ENCODE measurements around the gene CTDSPL. TPM values are rescaled to one million over a fixed set of nuclear protein-coding genes. Genes with fewer than 3 reads are reported as not detected.
A peak's percentile ranks its signal among the peaks of the same experiment; 100 is the strongest.

Gene CTDSPL
- total RNA-seq, 1 experiment from 2014 or later = 6.1 TPM

GRCh38 chr3:37824090-37824953 lies 37.4 kb upstream of the CTDSPL start:
- DNase-seq = no peak
- Histone ChIP-seq H4K20me1 (ENCODE audit: low read length) (no peaks in the 10 kb centered on the region), H2AFZ (ENCODE audit: low read length) (no peak overlapping the region), H3K4me1 (ENCODE audit: insufficient read depth, low read length) (no peaks in the 10 kb centered on the region; the same call in 1 of the 2 replicates), H3F3A (ENCODE audit: low read length, unreplicated experiment) (no peaks in the 10 kb centered on the region), H3K36me3 (ENCODE audit: low read depth, low read length) (no peaks in the 10 kb centered on the region), H3K9me3 (ENCODE audit: low read length) (no peaks in the 10 kb centered on the region; the same call in 1 of the 2 replicates), H3K9me2 (replicated peaks; ENCODE audit: low read length) (no peaks in the 10 kb centered on the region), H3K4me3 (ENCODE audit: low read length) (no peak overlapping the region), H3K27ac (ENCODE audit: low read length) (no peak overlapping the region), H3K9ac (ENCODE audit: low read length) (no peak overlapping the region), H3K4me2 (ENCODE audit: low read length) (no peak overlapping the region), H3K27me3 (ENCODE audit: low read length) (peaks cover 70% of the 10 kb centered on the region), H3K79me2 (ENCODE audit: low read length) (no peaks in the 10 kb centered on the region)
- ATAC-seq = no peak
- intact Hi-C loops (cut with micrococcal nuclease) = no loop called here
- no TSS peak for BruUV-seq (replicated peaks)
- ChIA-PET POLR2A (ENCODE audit: unreplicated experiment) (no interaction called here), CTCF (no interaction called here)
- TF ChIP-seq EZH2phosphoT487 (IDR thresholded peaks at IDR 0.05; ENCODE audit: borderline replicate concordance, low read length) (no peak), EZH2 (IDR thresholded peaks at IDR 0.05; ENCODE audit: low read length, unreplicated experiment) (no peak)
- TF ChIP-seq, protein P1, sequence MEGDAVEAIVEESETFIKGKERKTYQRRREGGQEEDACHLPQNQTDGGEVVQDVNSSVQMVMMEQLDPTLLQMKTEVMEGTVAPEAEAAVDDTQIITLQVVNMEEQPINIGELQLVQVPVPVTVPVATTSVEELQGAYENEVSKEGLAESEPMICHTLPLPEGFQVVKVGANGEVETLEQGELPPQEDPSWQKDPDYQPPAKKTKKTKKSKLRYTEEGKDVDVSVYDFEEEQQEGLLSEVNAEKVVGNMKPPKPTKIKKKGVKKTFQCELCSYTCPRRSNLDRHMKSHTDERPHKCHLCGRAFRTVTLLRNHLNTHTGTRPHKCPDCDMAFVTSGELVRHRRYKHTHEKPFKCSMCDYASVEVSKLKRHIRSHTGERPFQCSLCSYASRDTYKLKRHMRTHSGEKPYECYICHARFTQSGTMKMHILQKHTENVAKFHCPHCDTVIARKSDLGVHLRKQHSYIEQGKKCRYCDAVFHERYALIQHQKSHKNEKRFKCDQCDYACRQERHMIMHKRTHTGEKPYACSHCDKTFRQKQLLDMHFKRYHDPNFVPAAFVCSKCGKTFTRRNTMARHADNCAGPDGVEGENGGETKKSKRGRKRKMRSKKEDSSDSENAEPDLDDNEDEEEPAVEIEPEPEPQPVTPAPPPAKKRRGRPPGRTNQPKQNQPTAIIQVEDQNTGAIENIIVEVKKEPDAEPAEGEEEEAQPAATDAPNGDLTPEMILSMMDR (conservative IDR thresholded peaks at IDR 0.05; ENCODE audit: low read depth, low read length) = no peak

GRCh38 chr3:37824954-37825328 lies 36.7 kb upstream of the CTDSPL start:
- no peak overlapping the region for H3K27ac ChIP-seq (ENCODE audit: low read length)
- intact Hi-C loops (cut with micrococcal nuclease) = no loop called here
- H3F3A ChIP-seq (ENCODE audit: low read length, unreplicated experiment) = no peaks in the 10 kb centered on the region
- no TSS peak for BruUV-seq (replicated peaks)
- H3K4me1 ChIP-seq (ENCODE audit: insufficient read depth, low read length) = no peaks in the 10 kb centered on the region; the same call in 1 of the 2 replicates
- ATAC-seq = no peak
- TF ChIP-seq, protein P1 (conservative IDR thresholded peaks at IDR 0.05; ENCODE audit: low read depth, low read length) = no peak
- TF ChIP-seq EZH2phosphoT487 (IDR thresholded peaks at IDR 0.05; ENCODE audit: borderline replicate concordance, low read length) (no peak), EZH2 (IDR thresholded peaks at IDR 0.05; ENCODE audit: low read length, unreplicated experiment) (no peak)
- no peaks in the 10 kb centered on the region for H3K79me2 ChIP-seq (ENCODE audit: low read length)
- H3K27me3 ChIP-seq (ENCODE audit: low read length) = peaks cover 64% of the 10 kb centered on the region
- H2AFZ ChIP-seq (ENCODE audit: low read length) = no peak overlapping the region
- peak; percentile 27 for DNase-seq
- POLR2A ChIA-PET (ENCODE audit: unreplicated experiment) = no interaction called here
- no peaks in the 10 kb centered on the region for H3K36me3 ChIP-seq (ENCODE audit: low read depth, low read length)
- no peaks in the 10 kb centered on the region for H4K20me1 ChIP-seq (ENCODE audit: low read length)
- H3K9me3 ChIP-seq (ENCODE audit: low read length) = no peaks in the 10 kb centered on the region; the same call in 1 of the 2 replicates
- no peak overlapping the region for H3K4me3 ChIP-seq (ENCODE audit: low read length)
- H3K4me2 ChIP-seq (ENCODE audit: low read length) = no peak overlapping the region
- H3K9ac ChIP-seq (ENCODE audit: low read length) = no peak overlapping the region
- CTCF ChIA-PET = no interaction called here
- H3K9me2 ChIP-seq (replicated peaks; ENCODE audit: low read length) = no peaks in the 10 kb centered on the region
